ENCODE data around the gene SLITRK4.

The SLITRK4 gene

DNA sequence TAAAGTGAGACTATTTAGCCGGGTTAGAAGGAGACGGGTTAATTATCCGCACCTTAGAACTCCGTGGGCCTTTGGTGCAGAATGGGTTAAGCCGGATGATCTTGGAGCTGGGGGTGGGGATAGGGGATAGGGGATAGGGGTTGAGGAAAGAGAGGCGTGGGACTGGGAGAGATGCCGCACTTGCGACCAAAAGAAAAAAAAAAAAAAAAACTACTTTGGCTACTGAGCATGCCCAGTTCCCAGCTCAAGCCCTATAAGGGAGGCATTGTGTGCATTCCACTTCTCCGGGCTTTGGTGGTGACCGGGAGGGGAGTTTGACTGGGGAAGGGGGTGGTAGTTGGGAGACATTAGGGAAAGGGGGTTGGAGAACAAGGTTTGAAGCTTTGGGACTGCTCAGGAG lies at the start of gene SLITRK4:
Gene SLITRK4 (minus strand): TSS at position 187 of the 400 bp plus-strand sequence. CDS start 4,993 bp downstream, outside the sequence.
- Histone ChIP-seq H3K4me3 (ENCODE audit: low read length) (no peak within 1 kb of the TSS), H3K4me2 (ENCODE audit: low read length) (no peak within 1 kb of the TSS), H3K27me3 (ENCODE audit: control insufficient read depth, low read length) (no peaks in the 10 kb centered on the region), H3F3A (ENCODE audit: control insufficient read depth, insufficient read depth) (no peaks in the 10 kb centered on the region), H3K4me1 (ENCODE audit: control insufficient read depth, low read length) (no peaks in the 10 kb centered on the region), H3K79me2 (ENCODE audit: control insufficient read depth, low read length) (no peaks in the 10 kb centered on the region), H3K9me2 (replicated peaks; ENCODE audit: control insufficient read depth, low read length) (no peaks in the 10 kb centered on the region), H4K20me1 (ENCODE audit: control insufficient read depth, insufficient read depth, low read depth, low read length) (no peaks in the 10 kb centered on the region), H3K9me3 (ENCODE audit: control insufficient read depth, insufficient read depth, low read length) (no peaks in the 10 kb centered on the region), H3K27ac (ENCODE audit: low read depth, low read length) (no peak within 1 kb of the TSS), H3K36me3 (ENCODE audit: control insufficient read depth, low read length) (no peaks in the 10 kb centered on the region)
- no peak for TF ChIP-seq EZH2phosphoT487 (IDR thresholded peaks at IDR 0.05; ENCODE audit: borderline replicate concordance, low read length)
- TF ChIP-seq, protein P1, sequence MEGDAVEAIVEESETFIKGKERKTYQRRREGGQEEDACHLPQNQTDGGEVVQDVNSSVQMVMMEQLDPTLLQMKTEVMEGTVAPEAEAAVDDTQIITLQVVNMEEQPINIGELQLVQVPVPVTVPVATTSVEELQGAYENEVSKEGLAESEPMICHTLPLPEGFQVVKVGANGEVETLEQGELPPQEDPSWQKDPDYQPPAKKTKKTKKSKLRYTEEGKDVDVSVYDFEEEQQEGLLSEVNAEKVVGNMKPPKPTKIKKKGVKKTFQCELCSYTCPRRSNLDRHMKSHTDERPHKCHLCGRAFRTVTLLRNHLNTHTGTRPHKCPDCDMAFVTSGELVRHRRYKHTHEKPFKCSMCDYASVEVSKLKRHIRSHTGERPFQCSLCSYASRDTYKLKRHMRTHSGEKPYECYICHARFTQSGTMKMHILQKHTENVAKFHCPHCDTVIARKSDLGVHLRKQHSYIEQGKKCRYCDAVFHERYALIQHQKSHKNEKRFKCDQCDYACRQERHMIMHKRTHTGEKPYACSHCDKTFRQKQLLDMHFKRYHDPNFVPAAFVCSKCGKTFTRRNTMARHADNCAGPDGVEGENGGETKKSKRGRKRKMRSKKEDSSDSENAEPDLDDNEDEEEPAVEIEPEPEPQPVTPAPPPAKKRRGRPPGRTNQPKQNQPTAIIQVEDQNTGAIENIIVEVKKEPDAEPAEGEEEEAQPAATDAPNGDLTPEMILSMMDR (IDR thresholded peaks at IDR 0.05; ENCODE audit: low read depth, low read length, poor library complexity, severe bottlenecking) = no peak

- Histone ChIP-seq H3K9me2 (replicated peaks; ENCODE audit: control insufficient read depth, low read length) (no peaks in the 10 kb centered on the region), H4K20me1 (ENCODE audit: control insufficient read depth, insufficient read depth, low read depth, low read length) (no peaks in the 10 kb centered on the region), H3K27ac (ENCODE audit: low read depth, low read length) (no peak overlapping the region), H3F3A (ENCODE audit: control insufficient read depth, insufficient read depth) (no peaks in the 10 kb centered on the region), H3K4me1 (ENCODE audit: control insufficient read depth, low read length) (no peaks in the 10 kb centered on the region), H3K4me3 (ENCODE audit: low read length) (no peak overlapping the region), H3K27me3 (ENCODE audit: control insufficient read depth, low read length) (no peaks in the 10 kb centered on the region), H3K36me3 (ENCODE audit: control insufficient read depth, low read length) (no peaks in the 10 kb centered on the region), H3K4me2 (ENCODE audit: low read length) (no peak overlapping the region), H3K9me3 (ENCODE audit: control insufficient read depth, insufficient read depth, low read length) (no peaks in the 10 kb centered on the region), H3K79me2 (ENCODE audit: control insufficient read depth, low read length) (no peaks in the 10 kb centered on the region)
- no peak for TF ChIP-seq EZH2phosphoT487 (IDR thresholded peaks at IDR 0.05; ENCODE audit: borderline replicate concordance, low read length)
- TF ChIP-seq, protein P1 (IDR thresholded peaks at IDR 0.05; ENCODE audit: low read depth, low read length, poor library complexity, severe bottlenecking) = no peak
These were observed 47.6 kb upstream of the SLITRK4 start for GRCh38 chrX:143683486-143683885.

DNA sequence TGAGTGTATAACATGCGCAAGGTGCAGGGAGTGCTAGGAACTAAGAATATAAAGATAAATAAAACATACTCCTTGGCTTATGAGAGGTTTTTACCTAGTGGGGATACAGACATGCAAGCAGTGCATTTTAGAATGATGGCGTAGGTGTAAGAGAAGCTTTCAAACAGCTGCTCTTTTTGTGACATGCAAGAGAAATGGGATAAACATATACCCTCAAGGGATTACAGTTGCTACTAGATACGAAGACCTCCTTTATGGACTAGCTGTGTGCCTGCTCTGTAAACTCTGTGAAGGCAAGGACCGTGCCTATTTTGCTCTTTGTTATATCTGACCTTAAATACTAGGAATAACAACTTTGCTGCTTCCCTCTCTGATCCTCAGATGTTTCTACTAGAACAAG lies 39.0 kb upstream of the SLITRK4 start:
- Histone ChIP-seq H3K36me3 (ENCODE audit: control insufficient read depth, low read length) (no peaks in the 10 kb centered on the region), H3F3A (ENCODE audit: control insufficient read depth, insufficient read depth) (no peaks in the 10 kb centered on the region), H3K27ac (ENCODE audit: low read depth, low read length) (no peak overlapping the region), H3K4me1 (ENCODE audit: control insufficient read depth, low read length) (no peaks in the 10 kb centered on the region), H4K20me1 (ENCODE audit: control insufficient read depth, insufficient read depth, low read depth, low read length) (no peaks in the 10 kb centered on the region), H3K9me3 (ENCODE audit: control insufficient read depth, insufficient read depth, low read length) (no peaks in the 10 kb centered on the region), H3K27me3 (ENCODE audit: control insufficient read depth, low read length) (no peaks in the 10 kb centered on the region), H3K79me2 (ENCODE audit: control insufficient read depth, low read length) (no peaks in the 10 kb centered on the region), H3K9me2 (replicated peaks; ENCODE audit: control insufficient read depth, low read length) (no peaks in the 10 kb centered on the region), H3K4me3 (ENCODE audit: low read length) (no peak overlapping the region), H3K4me2 (ENCODE audit: low read length) (no peak overlapping the region)
- TF ChIP-seq, protein P1 (IDR thresholded peaks at IDR 0.05; ENCODE audit: low read depth, low read length, poor library complexity, severe bottlenecking) = no peak
- TF ChIP-seq EZH2phosphoT487 (IDR thresholded peaks at IDR 0.05; ENCODE audit: borderline replicate concordance, low read length) = no peak
